SK-N-SH (cell line): ENCODE measurements around the gene AMFR.

Experiments used
- CTCF ChIP-seq: fragments of 200-600 bp; sonication (generic); IDR thresholded peaks from 2 replicates; pipeline ENCODE4 v1.6.1; 2017; ENCODE audit warnings: antibody characterized with exemption, mild to moderate bottlenecking, moderate library complexity
- EP300 ChIP-seq, 2 experiments: IDR thresholded peaks; 2 replicates each; pipeline versions ENCODE4 v1.4.0 to v1.6.1; 2012; ENCODE audit warnings: borderline replicate concordance in 1 of 2, low read depth in 1 of 2, low read length in 1 of 2
- SMC3 ChIP-seq: IDR thresholded peaks from 2 replicates; pipeline ENCODE4 v1.6.1; 2012; ENCODE audit warnings: low read depth, low read length, improper control_type of control experiment

DNA sequence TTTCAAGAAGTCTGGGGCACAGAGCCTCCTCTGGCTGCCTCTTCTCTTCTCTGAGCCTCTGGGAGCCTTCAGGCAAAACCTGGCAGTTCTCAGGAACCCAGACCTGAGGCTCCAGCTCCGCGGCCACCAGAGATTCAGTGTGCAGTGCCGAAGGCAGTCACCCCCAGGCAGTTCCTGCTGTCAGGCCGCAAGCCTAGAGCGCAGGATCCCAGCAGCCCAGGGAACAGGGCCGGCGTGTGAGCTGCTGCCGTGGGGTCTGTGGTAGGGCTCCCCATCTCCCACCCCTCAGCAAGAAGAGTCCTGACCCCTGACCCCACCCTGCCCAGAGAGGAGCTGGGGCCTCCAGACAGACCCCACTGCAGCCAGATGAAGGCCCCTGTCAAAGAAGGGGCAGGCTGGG lies 78.2 kb downstream of the AMFR start:
- no peak for TF ChIP-seq CTCF
- TF ChIP-seq SMC3: no peak
- TF ChIP-seq EP300 (IDR thresholded peaks at IDR 0.05; ENCODE audit: borderline replicate concordance in 1 of 2, low read depth in 1 of 2, low read length in 1 of 2): no peak
